Stimulated activated CD8-positive, alpha-beta memory T cell treated with anti-CD3 and anti-CD28 coated beads, Interleukin-7, amount 100 ng/mL, for 4 hours (primary cell): ENCODE results near the gene ADGRA3.

Experiments
- DNase-seq, 2 donors: peaks; one replicate each; pipeline ENCODE4 v3.0.0-alpha.2; 2020; ENCODE audit warnings: low read depth in 2 of 2

The ADGRA3 gene

DNA sequence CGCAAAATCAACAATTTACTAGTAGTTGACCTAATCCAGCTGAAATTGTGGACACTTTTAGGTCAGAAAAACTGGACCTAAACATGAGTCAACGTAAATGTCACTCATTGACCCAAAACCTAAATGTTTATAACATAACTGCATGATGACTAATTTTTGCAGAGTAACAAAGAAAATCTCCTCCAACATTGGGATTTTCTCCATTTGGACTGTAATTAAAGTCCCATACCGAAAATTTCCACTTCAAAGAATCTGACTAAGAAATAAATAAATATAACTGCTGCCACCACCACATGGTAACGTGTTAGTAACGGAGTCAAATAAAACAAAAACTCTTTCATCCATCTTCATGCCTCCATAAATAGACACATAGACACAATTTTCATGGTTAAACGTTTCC, 1.9 kb downstream of the ADGRA3 start:
- no peak for DNase-seq

DNA sequence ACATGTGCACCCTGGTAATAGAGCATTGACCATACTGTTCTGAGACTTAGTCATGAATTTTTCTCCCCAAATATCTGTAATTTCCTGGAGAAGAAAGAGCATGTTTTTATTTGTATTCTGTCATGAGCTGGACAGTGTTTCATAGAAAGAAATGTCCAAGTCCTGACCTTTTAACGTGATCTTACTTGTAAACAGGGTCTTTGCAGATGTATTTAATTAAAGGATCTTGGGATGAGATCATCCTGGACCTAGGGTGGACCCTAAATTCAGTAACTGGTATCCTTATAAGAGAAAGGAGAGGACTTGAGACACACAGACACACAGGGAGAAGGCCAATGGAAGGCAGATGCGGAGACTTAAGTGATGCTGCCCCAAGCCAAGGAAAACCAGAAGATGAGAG, 3.6 kb downstream of the ADGRA3 start:
- DNase-seq, result no peak

- DNase-seq, result no peak
Measured at GRCh38 chr4:22510750-22511149, 5.1 kb downstream of the ADGRA3 start.

DNA sequence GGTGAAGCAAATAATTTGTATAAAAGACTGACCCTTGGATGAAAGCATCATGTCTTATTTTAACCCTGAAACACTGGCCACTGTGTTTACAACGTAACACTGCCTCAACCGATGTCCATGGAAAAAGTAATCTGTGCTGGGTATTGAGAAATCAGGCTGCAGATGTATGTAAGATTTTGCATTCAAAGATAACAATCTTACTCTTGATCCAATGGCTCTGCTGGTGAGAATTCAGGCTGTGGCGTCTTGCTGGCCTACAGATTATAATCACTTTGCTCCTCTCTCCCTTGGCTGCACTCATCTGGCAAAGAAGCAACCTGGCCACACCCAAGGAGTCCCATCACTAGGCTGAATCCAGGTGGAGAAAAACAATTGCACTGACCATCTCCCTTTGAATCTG, 7.5 kb downstream of the ADGRA3 start:
- no peak for DNase-seq

DNA sequence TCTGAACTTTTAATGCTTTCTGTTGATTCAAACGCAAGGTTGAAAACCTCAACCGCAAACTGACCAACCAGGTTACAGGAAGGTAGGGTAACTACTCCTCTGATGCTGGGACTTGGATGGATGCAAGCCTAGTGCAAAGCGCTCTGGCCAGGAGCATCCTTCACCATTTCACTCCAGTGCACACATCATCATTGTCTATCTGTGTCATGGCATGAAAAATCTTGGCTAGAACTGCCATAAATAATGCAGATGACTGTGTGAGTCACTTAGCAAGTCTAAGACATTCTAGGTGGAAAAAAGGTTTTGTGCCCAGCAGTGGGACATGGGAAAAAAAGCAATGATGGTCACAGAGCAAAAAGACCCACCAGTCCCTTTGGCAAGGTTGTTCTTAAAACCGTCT, 10.9 kb downstream of the ADGRA3 start:
- DNase-seq, result no peak

DNA sequence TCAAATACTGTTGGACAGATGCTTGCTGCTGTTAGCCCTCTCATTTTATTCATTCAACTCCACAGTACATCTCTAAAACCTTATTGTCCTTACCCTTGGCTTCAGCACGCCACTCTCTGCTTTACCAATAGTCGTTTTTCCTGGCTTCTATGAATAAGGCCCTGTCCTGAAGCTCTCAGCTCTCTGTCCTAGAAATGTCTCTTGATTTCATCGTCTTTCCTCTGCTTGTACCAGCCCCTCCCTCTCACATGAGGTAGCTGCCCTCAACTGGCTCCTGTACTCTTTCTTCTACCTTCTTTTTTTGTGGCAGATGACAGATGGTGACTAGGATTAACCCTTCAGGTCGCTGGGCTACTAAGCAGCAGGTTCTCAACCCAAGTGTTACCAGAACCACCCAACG, 11.4 kb downstream of the ADGRA3 start:
- DNase-seq, result no peak

- DNase-seq, result no peak
Measured at GRCh38 chr4:22502895-22503814, 12.7 kb downstream of the ADGRA3 start.

- DNase-seq, result no peak
Measured at GRCh38 chr4:22501715-22502095, 14.2 kb downstream of the ADGRA3 start.

- no peak for DNase-seq
Measured at GRCh38 chr4:22500831-22501714, 14.8 kb downstream of the ADGRA3 start.

DNA sequence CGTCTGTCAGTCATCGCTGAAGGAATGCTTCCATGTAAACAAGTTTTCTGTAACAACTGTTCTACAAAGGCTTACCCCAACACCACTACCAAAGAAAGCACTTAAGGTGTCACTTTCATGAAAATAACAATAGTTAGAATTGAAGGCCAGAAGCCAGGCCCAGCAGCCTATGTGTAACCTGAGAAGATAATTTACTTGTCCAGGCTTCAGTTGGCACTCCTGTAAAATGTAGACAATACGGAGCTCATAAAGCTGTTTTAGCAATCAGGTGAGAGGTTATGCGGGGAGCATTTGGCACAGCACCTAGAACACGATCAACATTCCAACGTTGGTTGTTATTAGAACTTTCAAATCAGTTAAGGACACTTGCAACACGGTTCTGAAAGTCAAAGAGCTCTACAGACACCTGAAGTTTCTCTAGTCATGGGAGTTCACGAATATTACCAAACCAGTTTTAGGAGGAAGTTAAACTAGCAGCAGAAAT, 15.7 kb downstream of the ADGRA3 start:
- DNase-seq, result no peak

- no peak for DNase-seq
Measured at GRCh38 chr4:22498866-22499265, 17.0 kb downstream of the ADGRA3 start.

- no peak for DNase-seq
Measured at GRCh38 chr4:22496165-22496813, 19.6 kb downstream of the ADGRA3 start.

DNA sequence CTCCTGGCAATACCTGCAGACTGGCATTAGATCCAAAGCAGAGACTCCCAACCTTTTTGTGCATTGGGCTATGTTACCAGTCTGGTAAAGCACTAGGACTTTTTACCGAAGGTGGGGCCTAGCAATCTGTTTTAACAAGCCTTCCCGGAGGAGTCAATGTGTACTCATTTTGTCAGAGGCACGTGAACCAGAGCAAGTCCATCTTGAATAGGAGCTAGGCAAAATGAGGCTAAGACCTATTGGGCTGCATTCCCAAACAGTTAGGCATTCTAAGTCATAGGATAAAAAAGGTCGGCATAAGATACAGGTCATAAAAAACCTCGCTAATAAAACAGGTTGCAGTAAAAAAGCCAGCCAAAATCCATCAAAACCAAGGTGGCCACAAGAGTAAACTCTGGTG, 22.3 kb downstream of the ADGRA3 start:
- DNase-seq, result no peak

DNA sequence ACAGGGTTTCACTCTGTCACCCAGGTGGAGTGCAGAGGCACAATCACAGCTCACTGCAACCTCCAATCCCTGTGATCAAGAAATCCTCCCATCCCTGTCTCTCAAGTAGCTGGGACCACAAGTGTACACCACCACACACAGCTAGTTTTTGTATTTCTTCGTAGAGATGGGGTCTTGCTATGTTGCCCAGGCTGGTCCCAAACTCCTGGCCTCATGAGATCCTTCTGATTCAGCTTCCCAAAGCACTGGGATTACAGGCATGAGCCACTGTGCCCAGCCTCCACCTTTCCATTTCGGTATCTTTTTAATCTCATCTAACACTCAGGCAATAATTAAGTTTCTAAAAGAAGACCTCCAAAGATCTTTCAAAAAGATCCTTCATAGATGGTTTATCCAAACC, 22.9 kb downstream of the ADGRA3 start:
- DNase-seq, result no peak

GRCh38 chr4:22491939-22492338, 23.9 kb downstream of the ADGRA3 start:
- DNase-seq, result no peak

DNA sequence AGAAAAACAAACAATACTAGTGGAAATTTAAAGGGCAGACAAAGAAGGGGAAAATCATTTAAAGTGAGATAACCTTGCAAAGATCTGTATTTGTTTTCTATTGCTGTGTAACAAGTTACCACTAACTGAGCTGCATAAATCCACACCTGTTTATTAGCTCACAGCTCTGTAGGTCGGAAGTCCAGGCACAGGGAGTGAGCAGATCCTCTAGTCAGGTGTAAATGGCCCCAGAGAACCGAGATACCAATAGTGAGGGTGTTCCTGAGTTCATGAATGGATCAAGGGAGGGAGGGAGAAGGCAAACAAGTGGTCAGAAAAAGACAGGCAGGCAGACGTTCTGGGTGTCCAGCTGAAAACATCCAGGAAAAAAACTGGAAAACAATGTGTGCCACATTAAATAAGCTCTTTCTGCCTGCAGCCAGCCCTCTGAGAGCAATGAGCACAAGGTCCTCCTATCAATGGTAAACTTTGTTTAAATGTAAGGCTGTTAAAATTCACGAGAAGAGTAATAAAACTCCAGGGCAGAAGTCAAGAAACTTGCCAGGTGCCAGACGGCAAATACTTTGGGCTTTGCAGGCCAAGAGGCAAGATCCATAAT, 25.0 kb downstream of the ADGRA3 start:
- no peak for DNase-seq

GRCh38 chr4:22488106-22488505, 27.8 kb downstream of the ADGRA3 start:
- DNase-seq, result no peak

- no peak for DNase-seq
Measured at GRCh38 chr4:22487328-22487727, 28.5 kb downstream of the ADGRA3 start.

DNA sequence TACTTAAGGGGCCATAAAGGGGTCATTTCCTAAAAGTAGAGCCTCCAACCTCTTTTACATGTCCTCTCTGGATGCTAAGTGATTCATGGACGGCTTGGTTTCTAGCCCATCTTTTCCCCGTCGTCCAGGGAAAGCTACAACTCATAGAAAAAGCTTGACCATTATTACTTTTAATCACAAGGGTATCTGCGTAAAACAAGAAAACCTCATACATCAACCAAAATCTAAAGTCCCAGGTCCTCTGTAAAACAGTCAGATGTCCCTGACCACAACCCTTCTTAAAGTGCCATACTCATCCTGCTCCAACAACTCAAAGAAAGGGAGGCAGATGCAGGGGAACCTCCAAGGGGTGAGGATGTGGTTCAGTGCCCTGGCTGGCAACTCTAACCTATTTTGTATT, 29.6 kb downstream of the ADGRA3 start:
- DNase-seq, result no peak

GRCh38 chr4:22485737-22486136, 30.1 kb downstream of the ADGRA3 start:
- no peak for DNase-seq

- DNase-seq, result no peak
Measured at GRCh38 chr4:22483551-22483981, 32.3 kb downstream of the ADGRA3 start.
